Fibroblast of pulmonary artery (primary cell): ENCODE data around the gene ANGPT4.

Experiments
- DNase-seq: peaks from one replicate; pipeline ENCODE4 v3.0.0-alpha.2; 2010; ENCODE audit warnings: low read depth
- H3K4me3 ChIP-seq: replicated peaks from 2 replicates; pipeline ENCODE4 v1.5.1; 2011; ENCODE audit warnings: low read depth, mild to moderate bottlenecking, control low read depth, low read length, moderate library complexity
- TF ChIP-seq, protein P1 (sequence below): IDR thresholded peaks from 2 replicates; pipeline ENCODE4 v1.5.1; 2011; ENCODE audit warnings: mild to moderate bottlenecking, control low read depth, low read length, inconsistent platforms; ENCODE audit errors: missing control alignments

The ANGPT4 gene

DNA sequence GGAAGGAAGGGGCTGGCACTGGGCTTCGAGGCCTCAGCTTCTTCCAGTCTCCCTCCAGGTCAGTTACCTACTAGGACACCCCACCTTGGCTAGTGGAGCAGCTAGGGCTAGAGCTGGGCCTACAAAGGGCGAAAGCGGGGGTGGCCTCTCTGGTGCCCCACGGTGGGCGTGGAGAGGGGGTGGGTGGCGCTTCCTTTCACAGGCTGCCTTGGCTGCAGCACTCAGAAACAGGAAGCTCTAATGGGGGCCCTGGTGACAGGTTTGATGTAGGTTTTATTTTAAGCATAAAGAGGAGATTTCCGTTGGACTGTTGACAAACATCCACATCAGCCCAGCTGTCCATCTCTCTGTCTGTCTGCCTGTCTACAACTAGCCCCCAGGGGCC lies 69.2 kb downstream of the ANGPT4 start:
- DNase-seq = no peak
- TF ChIP-seq, protein P1, sequence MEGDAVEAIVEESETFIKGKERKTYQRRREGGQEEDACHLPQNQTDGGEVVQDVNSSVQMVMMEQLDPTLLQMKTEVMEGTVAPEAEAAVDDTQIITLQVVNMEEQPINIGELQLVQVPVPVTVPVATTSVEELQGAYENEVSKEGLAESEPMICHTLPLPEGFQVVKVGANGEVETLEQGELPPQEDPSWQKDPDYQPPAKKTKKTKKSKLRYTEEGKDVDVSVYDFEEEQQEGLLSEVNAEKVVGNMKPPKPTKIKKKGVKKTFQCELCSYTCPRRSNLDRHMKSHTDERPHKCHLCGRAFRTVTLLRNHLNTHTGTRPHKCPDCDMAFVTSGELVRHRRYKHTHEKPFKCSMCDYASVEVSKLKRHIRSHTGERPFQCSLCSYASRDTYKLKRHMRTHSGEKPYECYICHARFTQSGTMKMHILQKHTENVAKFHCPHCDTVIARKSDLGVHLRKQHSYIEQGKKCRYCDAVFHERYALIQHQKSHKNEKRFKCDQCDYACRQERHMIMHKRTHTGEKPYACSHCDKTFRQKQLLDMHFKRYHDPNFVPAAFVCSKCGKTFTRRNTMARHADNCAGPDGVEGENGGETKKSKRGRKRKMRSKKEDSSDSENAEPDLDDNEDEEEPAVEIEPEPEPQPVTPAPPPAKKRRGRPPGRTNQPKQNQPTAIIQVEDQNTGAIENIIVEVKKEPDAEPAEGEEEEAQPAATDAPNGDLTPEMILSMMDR = no peak
- no peak overlapping the region for H3K4me3 ChIP-seq

DNA sequence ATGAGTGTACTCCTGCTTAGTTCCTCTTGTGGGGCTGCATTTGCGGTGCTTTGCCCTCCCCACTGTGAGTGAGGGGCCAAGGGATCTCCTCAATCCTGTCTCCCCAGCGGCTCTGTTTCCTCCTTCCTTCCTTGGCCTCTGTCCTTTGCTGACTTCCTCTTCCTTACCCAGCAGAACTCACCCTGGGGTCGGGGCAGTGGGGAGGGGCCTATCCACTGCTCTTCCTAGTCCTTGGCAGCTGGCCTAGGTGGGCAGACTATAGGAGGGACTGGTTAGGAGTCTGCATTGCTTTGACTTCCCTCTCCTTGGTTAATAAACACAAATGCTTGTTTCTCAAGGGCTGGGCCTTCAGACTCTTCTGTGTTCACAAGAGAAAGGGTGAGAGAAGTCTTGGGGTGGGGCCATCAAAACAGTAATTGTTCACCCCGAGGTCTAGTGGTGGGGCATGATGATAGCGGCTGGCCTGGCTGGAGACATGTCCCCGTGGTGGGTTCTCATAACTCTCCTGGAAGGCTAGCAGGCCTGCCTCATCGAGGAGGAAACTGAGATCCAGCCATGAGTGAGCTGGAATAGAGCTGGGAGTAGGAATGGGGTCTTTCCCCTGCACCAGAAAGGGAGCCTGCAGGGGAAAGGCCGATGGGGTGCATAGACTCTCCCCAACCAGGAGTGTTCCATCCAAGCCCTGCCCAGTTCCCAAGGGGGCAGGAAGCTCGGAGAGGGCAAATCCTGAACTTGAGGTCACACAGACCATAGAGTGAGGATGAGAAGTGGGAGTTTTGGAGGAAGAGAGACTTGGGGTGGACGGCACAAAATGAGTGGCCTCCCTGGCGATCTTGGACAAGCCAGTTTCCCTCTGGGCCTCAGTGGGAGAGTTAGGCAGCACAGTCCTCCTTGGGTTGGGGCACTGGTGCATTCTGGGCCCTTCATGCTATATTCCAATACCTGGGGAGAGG lies 69.9 kb downstream of the ANGPT4 start:
- DNase-seq = no peak
- no peak overlapping the region for H3K4me3 ChIP-seq
- TF ChIP-seq, protein P1 = no peak

DNA sequence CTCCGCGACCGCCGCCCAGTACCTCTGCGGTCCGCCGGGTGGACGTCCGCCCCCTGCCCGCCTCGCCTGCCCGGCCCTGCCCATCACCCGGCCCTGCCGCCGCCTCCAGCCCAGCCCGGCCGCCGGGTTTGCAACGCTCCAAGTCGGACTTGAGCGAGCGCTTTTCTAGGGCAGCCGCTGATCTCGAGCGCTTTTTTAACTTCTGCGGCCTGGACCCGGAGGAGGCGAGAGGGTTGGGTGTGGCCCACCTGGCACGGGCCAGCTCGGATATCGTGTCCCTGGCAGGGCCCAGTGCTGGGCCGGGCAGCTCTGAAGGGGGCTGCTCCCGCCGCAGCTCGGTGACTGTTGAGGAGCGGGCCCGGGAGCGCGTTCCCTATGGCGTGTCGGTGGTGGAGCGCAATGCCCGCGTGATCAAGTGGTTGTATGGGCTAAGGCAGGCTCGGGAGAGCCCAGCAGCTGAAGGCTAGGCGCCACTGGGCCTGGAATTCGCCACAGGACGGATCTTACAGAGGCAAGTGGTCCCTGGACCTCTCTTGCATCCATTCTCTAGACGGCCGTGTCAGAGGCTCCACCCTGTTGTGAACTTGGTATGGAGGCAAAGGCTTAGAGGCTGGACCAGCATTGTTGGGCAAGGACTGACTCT lies 70.8 kb downstream of the ANGPT4 start:
- TF ChIP-seq, protein P1 = no peak
- no peak overlapping the region for H3K4me3 ChIP-seq
- DNase-seq = no peak

DNA sequence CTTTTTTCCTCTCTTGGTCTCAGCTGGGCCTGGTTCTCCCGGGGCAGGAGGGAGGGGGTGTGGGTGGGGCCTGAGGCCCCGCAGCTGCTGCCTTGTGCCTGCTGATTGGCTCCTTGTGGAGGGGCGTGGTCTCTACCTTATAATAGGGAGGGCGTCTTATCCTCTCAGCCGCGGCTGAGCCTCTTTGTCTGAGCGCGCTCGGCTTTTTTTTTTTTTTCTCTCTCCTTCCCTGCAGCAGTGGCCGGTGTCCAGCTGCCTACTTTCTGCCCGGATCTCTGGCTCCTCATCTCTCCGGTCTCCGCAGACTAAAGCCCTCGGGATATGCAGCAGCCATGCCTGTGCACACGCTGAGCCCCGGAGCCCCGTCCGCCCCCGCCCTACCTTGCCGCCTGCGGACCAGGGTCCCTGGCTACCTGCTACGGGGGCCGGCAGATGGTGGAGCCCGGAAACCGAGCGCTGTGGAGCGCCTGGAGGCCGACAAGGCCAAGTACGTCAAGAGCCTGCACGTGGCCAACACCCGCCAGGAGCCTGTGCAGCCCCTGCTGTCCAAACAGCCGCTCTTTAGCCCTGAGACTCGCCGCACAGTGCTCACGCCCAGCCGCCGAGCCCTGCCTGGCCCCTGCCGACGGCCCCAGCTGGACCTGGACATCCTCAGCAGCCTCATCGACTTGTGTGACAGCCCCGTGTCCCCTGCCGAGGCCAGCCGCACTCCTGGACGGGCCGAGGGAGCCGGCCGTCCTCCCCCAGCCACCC lies 71.5 kb downstream of the ANGPT4 start:
- peak; percentile 93 for DNase-seq
- TF ChIP-seq, protein P1 = no peak
- H3K4me3 ChIP-seq = peak overlapping the region; percentile 42

DNA sequence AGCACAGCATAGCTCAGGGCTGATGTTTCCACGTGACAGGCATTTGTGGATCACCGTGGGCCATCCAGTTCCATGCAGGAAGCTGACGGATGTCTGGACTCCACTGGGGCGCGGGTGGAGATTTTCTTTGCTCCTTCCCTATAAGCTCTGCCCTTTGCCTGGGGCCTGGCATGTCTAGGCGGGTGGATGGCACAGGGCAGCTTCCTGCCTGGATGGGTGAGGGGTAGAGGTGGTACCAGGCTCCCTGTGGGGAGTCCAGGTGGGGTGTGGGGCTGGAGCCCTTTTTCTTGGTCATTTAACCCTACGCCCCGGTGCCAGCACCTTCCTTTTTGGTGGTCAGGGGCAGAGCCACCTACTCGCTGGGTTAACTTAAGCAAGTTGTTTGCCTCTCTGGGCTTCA lies 72.2 kb downstream of the ANGPT4 start:
- DNase-seq = no peak
- H3K4me3 ChIP-seq = no peak overlapping the region
- TF ChIP-seq, protein P1 = no peak

DNA sequence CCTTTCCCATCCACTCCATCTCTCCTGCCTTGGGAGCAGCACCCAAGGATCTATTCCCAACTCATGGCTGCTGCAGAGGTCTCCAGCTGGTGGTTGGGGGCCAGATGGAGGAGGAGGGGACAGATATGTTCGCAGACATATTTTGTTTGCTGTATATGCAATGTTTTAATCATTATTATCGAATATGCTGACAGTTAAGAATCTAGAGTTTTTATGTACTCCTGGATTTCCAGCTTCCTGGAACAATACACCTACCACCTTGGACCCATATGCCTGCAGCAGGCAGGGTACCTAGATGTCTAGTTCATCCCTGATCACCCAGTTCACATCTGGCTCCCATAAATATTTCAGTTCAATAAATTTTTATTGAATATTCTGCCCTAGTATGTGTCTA lies 73.6 kb downstream of the ANGPT4 start:
- DNase-seq = no peak
- TF ChIP-seq, protein P1 = no peak
- H3K4me3 ChIP-seq = no peak overlapping the region
